ENCODE measurements around the gene ATG7.
"Not testable (repeated sequence)": the region's sequence is repeated elsewhere in the genome, so short reads cannot be mapped to it uniquely, and the experiment has no call there.

The ATG7 gene

DNA sequence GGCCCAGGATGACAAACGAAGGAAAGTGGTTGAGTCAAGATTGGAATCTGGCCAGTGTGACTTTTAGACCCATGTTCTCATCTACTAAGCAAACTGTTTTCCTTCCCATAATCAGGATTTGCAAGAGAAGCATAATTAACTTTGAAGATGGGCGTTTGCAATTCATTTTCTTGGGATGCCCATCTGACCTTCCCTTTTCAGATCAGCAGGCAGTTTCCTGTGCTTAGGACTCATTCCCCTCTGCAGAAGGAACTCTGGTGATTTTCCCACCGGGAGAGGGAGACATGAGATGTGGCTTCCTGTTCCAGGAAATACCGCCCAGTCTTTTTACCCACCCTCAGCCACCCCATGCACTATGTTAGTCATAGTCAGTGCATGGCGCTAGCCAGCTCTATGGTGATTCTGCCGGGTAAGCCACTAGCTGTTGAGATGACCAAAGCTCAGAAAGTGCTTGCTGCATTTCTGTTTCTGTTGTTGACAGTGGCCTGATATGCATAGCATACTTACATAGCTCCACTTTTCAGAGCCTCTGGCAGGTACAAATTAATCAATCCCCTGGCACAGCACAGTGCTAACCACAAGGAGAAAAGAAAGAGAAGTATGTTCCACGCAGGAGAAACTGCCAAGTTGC is 242.1 kb downstream of the ATG7 start:
- no peak for DNase-seq

- no peak for DNase-seq
Observed at GRCh38 chr3:11517601-11518000, 245.4 kb downstream of the ATG7 start.

- DNase-seq, result no peak
Observed at GRCh38 chr3:11521167-11521566, 249.0 kb downstream of the ATG7 start.

DNA sequence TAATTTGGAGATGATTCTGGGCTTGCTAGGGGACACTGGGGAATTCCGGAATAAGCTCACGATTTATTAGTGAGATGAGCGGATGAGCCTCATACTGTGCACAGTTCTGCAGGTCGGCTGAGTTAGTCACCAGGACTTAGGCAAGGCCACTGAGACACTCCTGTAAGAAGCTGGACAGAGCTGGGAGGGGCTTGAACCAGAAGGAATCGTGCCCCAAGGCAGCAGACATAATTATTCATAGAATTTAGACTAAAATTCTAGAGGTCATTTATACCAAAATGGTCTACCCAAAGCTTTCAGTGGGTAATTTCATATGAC is 250.2 kb downstream of the ATG7 start:
- no peak for DNase-seq

DNA sequence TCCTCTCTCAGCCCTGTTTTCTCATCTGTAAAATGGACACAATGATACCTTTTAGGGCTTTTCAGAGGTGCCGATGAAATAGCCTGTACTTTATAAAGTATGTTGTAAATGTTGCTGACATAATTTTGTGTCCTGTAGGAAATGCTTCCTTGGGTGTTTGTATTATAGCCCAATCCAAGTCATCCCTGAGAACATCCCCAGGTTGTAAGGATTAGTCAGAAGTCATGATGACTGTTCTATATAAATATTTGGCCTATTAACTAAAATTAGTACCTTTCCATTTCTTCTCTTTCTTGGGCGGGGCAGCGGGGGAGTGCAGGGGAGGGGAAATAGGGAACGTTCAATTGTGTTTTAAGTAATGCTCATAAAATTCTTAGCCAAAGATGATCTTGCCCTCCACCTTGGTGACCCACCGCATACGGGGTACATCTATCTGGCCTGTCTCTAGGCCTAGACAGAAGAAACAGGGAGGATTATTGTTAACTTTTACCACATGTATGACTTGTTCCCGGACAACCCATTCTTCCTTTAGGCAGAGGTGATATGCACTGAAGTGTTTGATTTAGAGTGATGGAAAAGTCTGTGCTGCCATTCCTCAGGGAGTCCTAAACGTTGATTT is 250.9 kb downstream of the ATG7 start:
- DNase-seq, result no peak

DNA sequence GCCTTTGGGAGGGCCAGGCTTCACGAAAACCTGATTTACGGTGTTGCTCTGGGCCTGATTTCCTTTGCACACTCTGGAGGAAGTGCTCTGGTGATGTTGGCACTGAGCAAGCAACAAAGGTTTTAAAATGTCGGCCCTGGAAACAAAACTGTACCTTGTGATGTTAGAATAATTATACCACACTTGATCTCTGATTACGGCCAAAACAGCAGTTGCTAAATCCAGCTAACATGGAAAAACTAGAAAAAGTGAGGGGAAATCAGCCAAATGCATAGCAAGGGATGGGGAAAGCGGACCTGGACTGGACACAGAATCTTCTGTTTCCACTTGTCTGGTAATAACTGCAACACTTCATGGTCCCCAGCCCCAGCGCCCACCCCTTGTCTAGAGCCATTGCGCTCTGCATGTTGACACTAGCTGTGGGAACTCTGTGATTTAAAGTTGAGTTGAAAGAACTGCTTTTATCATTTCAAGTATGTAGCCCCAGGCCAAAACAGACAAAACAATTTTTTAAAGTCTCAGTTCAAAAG is 251.4 kb downstream of the ATG7 start:
- no peak for DNase-seq

GRCh38 chr3:11526121-11526520 is 253.9 kb downstream of the ATG7 start:
- DNase-seq, result not testable (repeated sequence)

- no peak for DNase-seq
Observed at GRCh38 chr3:11529281-11529680, 257.1 kb downstream of the ATG7 start.

DNA sequence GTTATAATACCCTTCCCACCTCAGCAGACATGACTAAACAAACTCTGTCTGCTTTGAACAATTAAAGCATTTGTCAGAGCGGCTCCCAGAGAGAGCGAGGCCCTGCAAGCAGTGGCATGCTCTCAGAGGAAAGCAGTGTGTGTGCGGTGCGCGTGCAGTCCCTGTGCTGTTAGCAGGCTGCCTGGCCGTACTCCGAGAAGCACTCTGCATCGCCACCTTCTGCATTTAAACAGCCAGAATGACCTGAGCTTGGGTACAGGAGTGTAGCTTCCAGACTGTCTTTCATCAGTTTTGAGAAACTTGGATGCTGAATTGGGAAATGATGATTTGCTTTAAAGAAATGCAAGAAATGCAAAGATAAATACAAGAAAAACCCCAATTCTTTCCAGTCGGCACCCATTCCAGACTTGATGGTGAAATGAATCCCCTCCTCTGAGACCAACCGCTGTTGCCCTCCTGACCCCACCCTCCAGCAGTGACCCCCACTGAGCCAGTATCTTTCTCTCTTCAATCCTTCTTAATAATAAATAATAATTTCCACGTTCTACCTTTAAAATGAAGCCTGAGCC is 258.0 kb downstream of the ATG7 start:
- DNase-seq, result no peak

- no peak for DNase-seq
Observed at GRCh38 chr3:11532931-11533391, 260.8 kb downstream of the ATG7 start.

GRCh38 chr3:11534011-11534792 is 262.0 kb downstream of the ATG7 start:
- DNase-seq, result no peak

DNA sequence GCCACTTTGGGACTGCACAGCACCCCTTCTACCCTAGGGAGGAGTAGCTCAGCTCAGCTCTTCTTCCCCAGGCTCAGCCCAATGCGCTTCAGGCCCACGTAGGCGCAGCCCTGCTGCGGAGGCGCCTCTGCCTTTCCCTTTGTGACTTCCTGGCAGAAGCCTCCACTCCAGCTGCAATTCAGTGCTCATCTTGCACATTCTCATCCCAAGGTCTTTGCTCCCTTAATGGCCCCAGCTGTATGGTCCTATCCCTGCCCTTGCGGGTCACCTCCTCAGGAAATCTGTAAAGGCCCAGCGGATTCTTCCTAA is 262.6 kb downstream of the ATG7 start:
- no peak for DNase-seq

GRCh38 chr3:11535243-11535960 is 263.2 kb downstream of the ATG7 start:
- DNase-seq, result no peak

GRCh38 chr3:11536132-11536935 is 264.1 kb downstream of the ATG7 start:
- DNase-seq, result no peak

- no peak for DNase-seq
Observed at GRCh38 chr3:11536936-11537612, 264.9 kb downstream of the ATG7 start.

DNA sequence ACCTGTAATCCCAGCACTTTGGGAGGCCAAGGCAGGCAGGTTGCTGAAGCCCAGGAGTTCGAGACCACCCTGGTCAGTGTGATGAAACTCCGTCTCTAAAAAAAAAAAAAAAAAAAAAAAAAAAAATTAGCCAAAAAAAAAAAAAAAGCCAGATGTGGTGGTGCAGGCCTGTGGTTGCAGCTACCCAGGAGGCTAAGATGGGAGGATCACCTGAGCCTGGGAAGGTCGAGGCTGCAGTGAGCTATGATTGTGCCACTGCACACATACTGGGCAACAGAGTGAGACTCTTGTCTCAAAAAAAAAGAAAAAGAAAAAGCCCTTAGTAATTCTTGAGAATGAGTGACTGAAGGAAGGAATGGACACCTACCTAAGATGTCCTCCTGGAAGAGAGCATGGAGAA is 266.4 kb downstream of the ATG7 start:
- no peak for DNase-seq

DNA sequence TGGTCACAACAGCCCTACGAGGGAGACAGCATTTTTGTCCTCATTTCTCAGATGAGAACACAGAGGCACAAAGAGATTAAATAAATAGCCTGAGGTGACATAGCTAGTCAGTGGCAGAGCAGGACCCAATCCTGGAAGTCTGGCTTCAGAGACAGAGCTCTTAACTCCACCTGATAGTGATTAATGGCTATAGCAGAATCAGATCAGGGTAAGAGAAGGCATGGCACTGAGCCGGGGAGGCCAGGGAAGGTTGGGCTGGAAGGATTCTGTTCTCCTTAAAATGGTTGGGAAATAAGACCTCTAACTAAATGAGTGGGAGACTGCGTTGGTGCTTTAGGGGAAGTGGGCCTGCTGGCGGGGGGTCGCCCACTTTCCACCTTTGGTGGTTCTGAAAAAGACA is 267.0 kb downstream of the ATG7 start:
- no peak for DNase-seq

- no peak for DNase-seq
Observed at GRCh38 chr3:11539677-11540076, 267.5 kb downstream of the ATG7 start.

GRCh38 chr3:11541321-11542303 is 269.4 kb downstream of the ATG7 start:
- no peak for DNase-seq

- DNase-seq, result no peak
Observed at GRCh38 chr3:11542551-11542950, 270.4 kb downstream of the ATG7 start.

Data from NCI-H524 treated with DMSO at 0.1 percent for 48 hours (cell line).